GM21825 (cell line): ENCODE results near the gene SMARCA2.

Experiments
- ATAC-seq: cut with Tn5 transposase; IDR thresholded peaks from one replicate; pipeline ENCODE4 v1.9.1; 2021; ENCODE audit warnings: mild to moderate bottlenecking, moderate library complexity; ENCODE audit not compliant: unreplicated experiment

Gene SMARCA2

GRCh38 chr9:2236850-2237249, 221.7 kb downstream of the SMARCA2 start:
- ATAC-seq = no peak

GRCh38 chr9:2241461-2241835, 226.3 kb downstream of the SMARCA2 start:
- ATAC-seq = peak; percentile 17

- peak; percentile 89 for ATAC-seq
These were observed 226.9 kb downstream of the SMARCA2 start for GRCh38 chr9:2241836-2242741.

GRCh38 chr9:2242831-2243330, 227.7 kb downstream of the SMARCA2 start:
- ATAC-seq = no peak
